ENCODE results near the gene GPATCH11.

GPATCH11 gene

GRCh38 chr2:37083873-37084794 is at the start of gene GPATCH11, which contains the start of gene HEATR5B:
GPATCH11 (plus strand) TSS chr2:37084518; CDS start chr2:37088382, 3,864 bp downstream.
HEATR5B (minus strand) TSS chr2:37084372; CDS start chr2:37083414, 958 bp downstream.
- Histone ChIP-seq H3K36me3 (ENCODE audit: low read length) (peaks cover 7% of the 10 kb centered on the region; the same call in 1 of the 2 replicates), H3K4me2 (ENCODE audit: low read depth, low read length, poor library complexity, severe bottlenecking) (peak within 1 kb of the TSS; percentile 84), H3K4me3 (ENCODE audit: insufficient read depth, low read length, poor library complexity, severe bottlenecking) (peak within 1 kb of the TSS; percentile 80), H2AFZ (ENCODE audit: low read depth, low read length, severe bottlenecking) (peak within 1 kb of the TSS; percentile 78), H3K9ac (ENCODE audit: low read length) (peak within 1 kb of the TSS; percentile 77), H3K27me3 (ENCODE audit: low read length) (no peaks in the 10 kb centered on the region), H3F3A (ENCODE audit: insufficient read depth) (peaks cover 19% of the 10 kb centered on the region), H3K27ac (ENCODE audit: low read depth, low read length) (peak within 1 kb of the TSS; percentile 16), H3K9me3 (ENCODE audit: insufficient read depth, low read length) (no peaks in the 10 kb centered on the region), H3K79me2 (ENCODE audit: insufficient read depth, low read length) (peaks cover 21% of the 10 kb centered on the region; the same call in 1 of the 2 replicates), H3K9me2 (replicated peaks; ENCODE audit: insufficient read depth, low read length) (no peaks in the 10 kb centered on the region), H4K20me1 (ENCODE audit: low read depth, low read length) (no peaks in the 10 kb centered on the region)
- TF ChIP-seq, protein P1, sequence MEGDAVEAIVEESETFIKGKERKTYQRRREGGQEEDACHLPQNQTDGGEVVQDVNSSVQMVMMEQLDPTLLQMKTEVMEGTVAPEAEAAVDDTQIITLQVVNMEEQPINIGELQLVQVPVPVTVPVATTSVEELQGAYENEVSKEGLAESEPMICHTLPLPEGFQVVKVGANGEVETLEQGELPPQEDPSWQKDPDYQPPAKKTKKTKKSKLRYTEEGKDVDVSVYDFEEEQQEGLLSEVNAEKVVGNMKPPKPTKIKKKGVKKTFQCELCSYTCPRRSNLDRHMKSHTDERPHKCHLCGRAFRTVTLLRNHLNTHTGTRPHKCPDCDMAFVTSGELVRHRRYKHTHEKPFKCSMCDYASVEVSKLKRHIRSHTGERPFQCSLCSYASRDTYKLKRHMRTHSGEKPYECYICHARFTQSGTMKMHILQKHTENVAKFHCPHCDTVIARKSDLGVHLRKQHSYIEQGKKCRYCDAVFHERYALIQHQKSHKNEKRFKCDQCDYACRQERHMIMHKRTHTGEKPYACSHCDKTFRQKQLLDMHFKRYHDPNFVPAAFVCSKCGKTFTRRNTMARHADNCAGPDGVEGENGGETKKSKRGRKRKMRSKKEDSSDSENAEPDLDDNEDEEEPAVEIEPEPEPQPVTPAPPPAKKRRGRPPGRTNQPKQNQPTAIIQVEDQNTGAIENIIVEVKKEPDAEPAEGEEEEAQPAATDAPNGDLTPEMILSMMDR (IDR thresholded peaks at IDR 0.05; ENCODE audit: insufficient read depth, low read length, poor library complexity, severe bottlenecking): no peak
- TF ChIP-seq EZH2phosphoT487 (conservative IDR thresholded peaks at IDR 0.05; ENCODE audit: low read length): no peak

DNA sequence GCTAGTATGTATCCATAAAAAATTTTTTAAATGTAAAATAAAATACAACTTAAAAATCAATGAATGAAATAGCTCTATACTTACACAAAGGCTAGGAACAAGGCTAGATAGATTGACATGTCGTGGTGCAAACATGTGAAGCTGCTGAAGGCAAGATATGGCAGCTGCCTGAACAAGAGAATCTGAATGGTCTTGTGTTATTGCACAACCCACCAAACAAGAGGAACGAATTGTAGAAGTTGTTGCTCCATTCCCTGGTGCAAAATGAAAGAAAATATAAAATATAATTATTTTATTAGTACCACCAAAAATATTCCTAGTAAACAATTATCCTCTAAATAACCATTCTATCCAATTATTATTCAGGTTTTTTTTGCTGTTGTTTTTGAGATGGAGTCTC is 46.5 kb upstream of the GPATCH11 start:
- Histone ChIP-seq H4K20me1 (ENCODE audit: low read depth, low read length) (no peaks in the 10 kb centered on the region), H2AFZ (ENCODE audit: low read depth, low read length, severe bottlenecking) (no peak overlapping the region), H3K36me3 (ENCODE audit: low read length) (peaks cover 16% of the 10 kb centered on the region), H3K9me3 (ENCODE audit: insufficient read depth, low read length) (no peaks in the 10 kb centered on the region), H3K4me3 (ENCODE audit: insufficient read depth, low read length, poor library complexity, severe bottlenecking) (no peak overlapping the region), H3K9ac (ENCODE audit: low read length) (no peak overlapping the region), H3K27me3 (ENCODE audit: low read length) (no peaks in the 10 kb centered on the region), H3K4me2 (ENCODE audit: low read depth, low read length, poor library complexity, severe bottlenecking) (no peak overlapping the region), H3K9me2 (replicated peaks; ENCODE audit: insufficient read depth, low read length) (no peaks in the 10 kb centered on the region), H3K27ac (ENCODE audit: low read depth, low read length) (no peak overlapping the region), H3F3A (ENCODE audit: insufficient read depth) (no peaks in the 10 kb centered on the region), H3K79me2 (ENCODE audit: insufficient read depth, low read length) (no peaks in the 10 kb centered on the region)
- TF ChIP-seq EZH2phosphoT487 (conservative IDR thresholded peaks at IDR 0.05; ENCODE audit: low read length): no peak
- TF ChIP-seq, protein P1 (IDR thresholded peaks at IDR 0.05; ENCODE audit: insufficient read depth, low read length, poor library complexity, severe bottlenecking): no peak

DNA sequence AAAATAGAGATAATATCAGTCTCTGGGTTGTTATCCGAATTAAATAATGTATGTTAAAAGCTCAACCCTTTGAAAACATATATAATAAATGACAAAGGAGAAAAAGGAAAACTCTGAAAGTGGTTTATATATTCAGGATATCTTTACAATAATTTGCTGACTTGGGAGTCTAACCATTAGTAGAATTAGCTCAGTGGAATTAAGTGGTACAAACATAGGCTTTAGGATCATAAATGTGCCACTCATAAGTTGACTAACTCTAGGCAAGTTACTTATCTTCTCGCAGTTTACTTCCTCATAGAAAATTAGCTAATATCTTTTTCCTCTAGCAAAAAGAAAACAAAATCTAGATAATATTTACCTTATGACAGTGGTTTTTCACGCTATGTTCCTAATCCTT is 44.7 kb upstream of the GPATCH11 start:
- Histone ChIP-seq H3K9ac (ENCODE audit: low read length) (no peak overlapping the region), H3K4me3 (ENCODE audit: insufficient read depth, low read length, poor library complexity, severe bottlenecking) (no peak overlapping the region), H3K27me3 (ENCODE audit: low read length) (no peaks in the 10 kb centered on the region), H4K20me1 (ENCODE audit: low read depth, low read length) (no peaks in the 10 kb centered on the region), H2AFZ (ENCODE audit: low read depth, low read length, severe bottlenecking) (no peak overlapping the region), H3K27ac (ENCODE audit: low read depth, low read length) (no peak overlapping the region), H3K4me2 (ENCODE audit: low read depth, low read length, poor library complexity, severe bottlenecking) (no peak overlapping the region), H3K9me2 (replicated peaks; ENCODE audit: insufficient read depth, low read length) (no peaks in the 10 kb centered on the region), H3F3A (ENCODE audit: insufficient read depth) (no peaks in the 10 kb centered on the region), H3K79me2 (ENCODE audit: insufficient read depth, low read length) (no peaks in the 10 kb centered on the region), H3K9me3 (ENCODE audit: insufficient read depth, low read length) (no peaks in the 10 kb centered on the region), H3K36me3 (ENCODE audit: low read length) (peaks cover 16% of the 10 kb centered on the region)
- TF ChIP-seq, protein P1 (IDR thresholded peaks at IDR 0.05; ENCODE audit: insufficient read depth, low read length, poor library complexity, severe bottlenecking): no peak
